Thyroid gland (tissue), 4 donors: ENCODE results near the gene TGFB1.

Experiments
- POLR2A ChIP-seq, 2 donors: fragments of 450-650 bp; IDR thresholded peaks; one replicate each; pipeline ENCODE4 v1.6.1; 2017; ENCODE audit warnings: antibody characterized with exemption in 2 of 2, mild to moderate bottlenecking in 2 of 2, moderate library complexity in 1 of 2
- TF ChIP-seq, protein P1 (sequence below), 6 experiments: fragments of 200-600 bp in 3 of 6; fragments of 450-650 bp in 3 of 6; sonication (generic) in 3 of 6; IDR thresholded peaks; one replicate each; pipeline ENCODE4 v1.5.1; 2016 to 2019; ENCODE audit warnings: antibody characterized with exemption in 6 of 6, mild to moderate bottlenecking in 2 of 6, inconsistent platforms in 1 of 6, moderate library complexity in 1 of 6

DNA sequence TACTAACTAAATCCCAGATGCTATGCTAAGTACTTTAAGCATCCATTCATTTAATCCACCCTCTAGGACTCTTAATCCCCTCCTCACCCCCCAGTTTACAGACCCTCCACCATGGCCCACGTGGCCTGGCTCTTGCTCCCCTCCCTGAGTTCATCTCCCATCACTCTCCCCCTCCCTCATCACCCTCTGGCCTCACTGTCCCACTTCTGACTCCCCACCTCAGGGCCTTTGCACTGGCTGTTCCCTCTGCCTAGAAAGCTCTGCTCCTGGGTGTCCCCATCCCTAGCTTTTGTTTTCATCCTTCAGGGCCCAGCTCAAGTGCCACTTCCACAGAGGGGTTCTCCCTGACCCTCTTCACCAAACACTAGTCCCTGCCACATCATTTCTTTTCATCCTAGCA is 6.0 kb upstream of the TGFB1 start:
- TF ChIP-seq, protein P1, sequence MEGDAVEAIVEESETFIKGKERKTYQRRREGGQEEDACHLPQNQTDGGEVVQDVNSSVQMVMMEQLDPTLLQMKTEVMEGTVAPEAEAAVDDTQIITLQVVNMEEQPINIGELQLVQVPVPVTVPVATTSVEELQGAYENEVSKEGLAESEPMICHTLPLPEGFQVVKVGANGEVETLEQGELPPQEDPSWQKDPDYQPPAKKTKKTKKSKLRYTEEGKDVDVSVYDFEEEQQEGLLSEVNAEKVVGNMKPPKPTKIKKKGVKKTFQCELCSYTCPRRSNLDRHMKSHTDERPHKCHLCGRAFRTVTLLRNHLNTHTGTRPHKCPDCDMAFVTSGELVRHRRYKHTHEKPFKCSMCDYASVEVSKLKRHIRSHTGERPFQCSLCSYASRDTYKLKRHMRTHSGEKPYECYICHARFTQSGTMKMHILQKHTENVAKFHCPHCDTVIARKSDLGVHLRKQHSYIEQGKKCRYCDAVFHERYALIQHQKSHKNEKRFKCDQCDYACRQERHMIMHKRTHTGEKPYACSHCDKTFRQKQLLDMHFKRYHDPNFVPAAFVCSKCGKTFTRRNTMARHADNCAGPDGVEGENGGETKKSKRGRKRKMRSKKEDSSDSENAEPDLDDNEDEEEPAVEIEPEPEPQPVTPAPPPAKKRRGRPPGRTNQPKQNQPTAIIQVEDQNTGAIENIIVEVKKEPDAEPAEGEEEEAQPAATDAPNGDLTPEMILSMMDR (IDR thresholded peaks at IDR 0.05) = no peak
- TF ChIP-seq POLR2A (IDR thresholded peaks at IDR 0.05) = no peak
